B cell (primary cell): ENCODE data around the gene MARCHF10. TPM values are rescaled to one million over a fixed set of nuclear protein-coding genes. Genes with fewer than 3 reads are reported as not detected.

ENCODE experiments used
- ATAC-seq: fragments of 200-7000 bp; cut with Tn5 transposase; one replicate; pipeline ENCODE4 v1.10.0; 2021; ENCODE audit warnings: low read depth, mild to moderate bottlenecking, moderate number of reproducible peaks, moderate library complexity
- CTCF ChIA-PET: fragments of 350-600 bp; sonication (Branson Sonifier 250); formaldehyde crosslinking; loops from one replicate; lab custom pipeline; 2021; ENCODE audit warnings: antibody characterized with exemption, inconsistent platforms; lab: Charles Lee
- POLR2A ChIA-PET: fragments of 350-600 bp; sonication (Branson Sonifier 250); formaldehyde crosslinking; loops from one replicate; lab custom pipeline; 2021; ENCODE audit warnings: antibody characterized with exemption; lab: Charles Lee
- DNase-seq: peaks from one replicate; pipeline ENCODE4 v3.0.0; 2013
- H2AFZ ChIP-seq: 2 replicates; pipeline ENCODE4 v1.6.1; 2012; ENCODE audit warnings: mild to moderate bottlenecking, low read depth, low read length; ENCODE audit not compliant: insufficient read depth, poor library complexity, severe bottlenecking
- H3K27ac ChIP-seq, 2 donors: 1 replicate in 1 of 2; 2 replicates in 1 of 2; pipeline ENCODE4 v1.5.1; 2012 to 2013; ENCODE audit warnings: low read length in 2 of 2, mild to moderate bottlenecking in 2 of 2, moderate library complexity in 1 of 2
- H3K27me3 ChIP-seq, 4 experiments: fragments of 200-600 bp in 1 of 4; sonication (generic) in 1 of 4; replicated peaks in 1 of 4; 1 replicate in 2 of 4; 2 replicates in 2 of 4; pipeline versions ENCODE4 v1.6.1 to v1.7.0; 2013 to 2016; ENCODE audit warnings: low read length in 3 of 4, mild to moderate bottlenecking in 2 of 4, mixed read lengths in 1 of 4, moderate library complexity in 1 of 4; ENCODE audit not compliant: insufficient read depth in 4 of 4, control insufficient read depth in 3 of 4; ENCODE audit errors: control extremely low read depth in 1 of 4
- H3K36me3 ChIP-seq, 2 experiments: replicated peaks in 1 of 2; 1 replicate in 1 of 2; 2 replicates in 1 of 2; pipeline versions ENCODE4 v1.6.1 to v1.7.1; 2013; ENCODE audit warnings: low read length in 1 of 2; ENCODE audit not compliant: insufficient read depth in 2 of 2, control insufficient read depth in 1 of 2; ENCODE audit errors: control extremely low read depth in 1 of 2, extremely low read depth in 1 of 2
- H3K4me1 ChIP-seq, 2 donors: fragments of 200-600 bp in 1 of 2; sonication (generic) in 1 of 2; 1 replicate in 1 of 2; 2 replicates in 1 of 2; pipeline versions ENCODE4 v1.5.1 to v1.6.1; 2013 to 2017; ENCODE audit warnings: low read length in 2 of 2; ENCODE audit not compliant: control insufficient read depth in 2 of 2, insufficient read depth in 2 of 2
- H3K4me2 ChIP-seq: replicated peaks from 2 replicates; pipeline ENCODE3; 2012; ENCODE audit warnings: mild to moderate bottlenecking, low read depth, low read length; ENCODE audit not compliant: poor library complexity, severe bottlenecking
- H3K4me3 ChIP-seq, 5 experiments: fragments of 200-600 bp in 1 of 5; sonication (generic) in 1 of 5; 1 replicate in 3 of 5; 2 replicates in 2 of 5; pipeline versions ENCODE4 v1.5.1 to v1.7.0; 2011 to 2016; ENCODE audit warnings: low read length in 4 of 5, mild to moderate bottlenecking in 4 of 5, low read depth in 2 of 5, control low read depth in 1 of 5, moderate library complexity in 1 of 5; ENCODE audit not compliant: insufficient read depth in 1 of 5; ENCODE audit errors: control extremely low read depth in 1 of 5, extremely low read depth in 1 of 5
- H3K79me2 ChIP-seq: fragments of 200-600 bp; sonication (generic); one replicate; pipeline ENCODE4 v1.6.0; 2016; ENCODE audit warnings: low read length; ENCODE audit not compliant: control insufficient read depth, insufficient read depth
- H3K9ac ChIP-seq: fragments of 200-600 bp; sonication (generic); 2 replicates; pipeline ENCODE4 v1.6.1; 2017; ENCODE audit warnings: mild to moderate bottlenecking, low read length, moderate library complexity
- H3K9me3 ChIP-seq, 3 donors: one replicate each; pipeline versions ENCODE4 v1.6.1 to v1.7.1; 2013; ENCODE audit warnings: low read length in 2 of 3; ENCODE audit not compliant: control insufficient read depth in 2 of 3, insufficient read depth in 1 of 3; ENCODE audit errors: control extremely low read depth in 1 of 3
- H4K20me1 ChIP-seq: 2 replicates; pipeline ENCODE4 v1.6.0; 2012; ENCODE audit warnings: mild to moderate bottlenecking, low read length; ENCODE audit not compliant: insufficient read depth, control insufficient read depth, poor library complexity, severe bottlenecking
- H3K27ac Mint-ChIP-seq: one replicate; pipeline ENCODE4 v1.8.0; 2021; ENCODE audit warnings: mixed read lengths
- H3K27me3 Mint-ChIP-seq: one replicate; pipeline ENCODE4 v1.8.0; 2021; ENCODE audit warnings: mixed read lengths
- H3K4me1 Mint-ChIP-seq: one replicate; pipeline ENCODE4 v1.8.0; 2021; ENCODE audit warnings: mixed read lengths
- H3K4me3 Mint-ChIP-seq: one replicate; pipeline ENCODE4 v1.8.0; 2021; ENCODE audit warnings: mixed read lengths
- H3K9me3 Mint-ChIP-seq: one replicate; pipeline ENCODE4 v1.8.0; 2022; ENCODE audit warnings: mixed read lengths; ENCODE audit not compliant: insufficient read depth
- CTCF ChIP-seq: fragments of 200-600 bp; IDR thresholded peaks from one replicate; pipeline ENCODE4 v1.8.0; 2022; ENCODE audit warnings: antibody characterized with exemption, mild to moderate bottlenecking
- EZH2 ChIP-seq: IDR thresholded peaks from 2 replicates; pipeline ENCODE4 v1.6.1; 2012; ENCODE audit warnings: borderline replicate concordance, low read depth, mild to moderate bottlenecking, moderate library complexity, low read length; ENCODE audit not compliant: insufficient read depth, poor library complexity, severe bottlenecking
- WGBS: methylation state at CpG from one replicate; pipeline ENCODE4 v1.1.5; 2013; ENCODE audit warnings: missing lambda C conversion rate; ENCODE audit not compliant: insufficient coverage; 5-methylcytosine and 5-hydroxymethylcytosine counted together
- intact Hi-C: fragments of 100-400 bp; cut with micrococcal nuclease; formaldehyde crosslinking; loops from one replicate; pipeline ENCODE4 v1.10.0; 2022
- polyA plus RNA-seq: library from polyadenylated mRNA; depleted of rRNA; stranded (reverse); fragments of >200 nt; gene quantifications from 2 replicates; pipeline ENCODE4 v1.2.3, GENCODE V29; 2012
- total RNA-seq, 2 donors: library from RNA; stranded (reverse); fragments of 120-200 nt in 1 of 2; gene quantifications; 1 replicate in 1 of 2; 2 replicates in 1 of 2; pipeline versions ENCODE4 v1.2.3 to v1.2.4, GENCODE V29; 2013 to 2022

MARCHF10 gene
- total and polyA plus RNA-seq, 2 donors (not counting 1 experiment from before 2014, with no cell fraction given): 0.24 TPM; not detected in 1

GRCh38 chr17:62750631-62751051 lies 57.5 kb downstream of the MARCHF10 start:
- CTCF ChIA-PET: no interaction called here
- DNase-seq (no peak), ATAC-seq (no peak)
- H3K9me3 Mint-ChIP-seq: no peaks in the 10 kb centered on the region
- POLR2A ChIA-PET: no interaction called here
- H3K27ac Mint-ChIP-seq: no peak overlapping the region
- Histone ChIP-seq H4K20me1 (no peaks in the 10 kb centered on the region), H3K36me3 (no peaks in the 10 kb centered on the region), H3K79me2 (no peaks in the 10 kb centered on the region), H3K4me1 (no peaks in the 10 kb centered on the region), H3K27ac (no peak overlapping the region), H2AFZ (no peak overlapping the region), H3K4me3 (no peak overlapping the region), H3K27me3 (no peaks in the 10 kb centered on the region), H3K9ac (no peak overlapping the region), H3K4me2 (no peak overlapping the region), H3K9me3 (no peaks in the 10 kb centered on the region)
- peaks cover 3% of the 10 kb centered on the region for H3K27me3 Mint-ChIP-seq
- TF ChIP-seq CTCF (no peak), EZH2 (no peak)
- no peaks in the 10 kb centered on the region for H3K4me1 Mint-ChIP-seq
- 88% methylated on average over 13 of the region's 15 CpGs for WGBS
- no peak overlapping the region for H3K4me3 Mint-ChIP-seq
- intact Hi-C loops: no loop called here

DNA sequence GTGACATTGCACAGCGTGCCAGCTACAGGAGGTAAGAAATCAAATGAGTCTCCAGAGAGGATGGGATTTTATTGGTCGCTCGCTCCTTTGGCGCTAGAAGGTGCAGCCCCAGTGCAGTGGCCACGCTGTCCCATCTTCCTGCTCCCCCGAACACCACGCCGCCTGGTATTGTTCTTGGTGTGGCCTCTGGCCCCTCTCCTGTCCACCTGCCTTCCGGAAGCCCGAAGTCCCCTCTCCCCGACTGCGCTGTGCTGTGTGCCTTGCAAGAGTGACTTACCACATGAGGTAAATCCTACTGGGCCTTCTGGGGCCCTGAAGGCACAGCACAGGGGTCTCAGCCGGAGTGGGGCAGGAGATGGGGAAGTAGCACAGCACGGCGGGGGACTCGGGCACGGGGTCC lies 58.2 kb downstream of the MARCHF10 start:
- no peak overlapping the region for H3K4me3 Mint-ChIP-seq
- no peak for ATAC-seq
- DNase-seq: no peak
- Histone ChIP-seq H3K9me3 (no peaks in the 10 kb centered on the region), H3K4me3 (no peak overlapping the region), H3K27ac (no peak overlapping the region), H3K27me3 (no peaks in the 10 kb centered on the region), H3K36me3 (no peaks in the 10 kb centered on the region), H2AFZ (no peak overlapping the region), H3K4me1 (no peaks in the 10 kb centered on the region), H4K20me1 (no peaks in the 10 kb centered on the region), H3K79me2 (no peaks in the 10 kb centered on the region), H3K9ac (no peak overlapping the region), H3K4me2 (no peak overlapping the region)
- peaks cover 3% of the 10 kb centered on the region for H3K27me3 Mint-ChIP-seq
- no peaks in the 10 kb centered on the region for H3K9me3 Mint-ChIP-seq
- ChIA-PET CTCF (no interaction called here), POLR2A (no interaction called here)
- TF ChIP-seq EZH2: no peak
- TF ChIP-seq CTCF: no peak
- WGBS: 94% methylated on average over 17 of the region's 17 CpGs
- H3K27ac Mint-ChIP-seq: no peak overlapping the region
- intact Hi-C loops: no loop called here
- H3K4me1 Mint-ChIP-seq: no peaks in the 10 kb centered on the region
